GM18858 (cell line): ENCODE data around the gene DLG2.
A peak's percentile ranks its signal among the peaks of the same experiment; 100 is the strongest.
"Not testable (repeated sequence)": the region's sequence is repeated elsewhere in the genome, so short reads cannot be mapped to it uniquely, and the experiment has no call there.

Experiments used
- ATAC-seq: cut with Tn5 transposase; IDR thresholded peaks from one replicate; pipeline ENCODE4 v1.9.1; 2021; ENCODE audit not compliant: unreplicated experiment

DLG2 gene

GRCh38 chr11:83639995-83640758, 1987.0 kb downstream of the DLG2 start:
- ATAC-seq, result no peak

- ATAC-seq, result no peak
Observed at GRCh38 chr11:83635166-83635565, 1992.0 kb downstream of the DLG2 start.

GRCh38 chr11:83630211-83630610, 1996.9 kb downstream of the DLG2 start:
- no peak for ATAC-seq

GRCh38 chr11:83629775-83630174, 1997.4 kb downstream of the DLG2 start:
- ATAC-seq, result no peak

GRCh38 chr11:83628622-83629355, 1998.4 kb downstream of the DLG2 start:
- no peak for ATAC-seq

- no peak for ATAC-seq
Observed at GRCh38 chr11:83625336-83625735, 2001.8 kb downstream of the DLG2 start.

- no peak for ATAC-seq
Observed at GRCh38 chr11:83617671-83618070, 2009.5 kb downstream of the DLG2 start.

- ATAC-seq, result peak; percentile 24
Observed at GRCh38 chr11:83613767-83614121, 2013.4 kb downstream of the DLG2 start.

GRCh38 chr11:83612891-83613766, 2014.0 kb downstream of the DLG2 start:
- ATAC-seq, result peak; percentile 91

GRCh38 chr11:83611600-83611999, 2015.5 kb downstream of the DLG2 start:
- no peak for ATAC-seq

GRCh38 chr11:83611031-83611430, 2016.1 kb downstream of the DLG2 start:
- ATAC-seq, result no peak

GRCh38 chr11:83609191-83609590, 2018.0 kb downstream of the DLG2 start:
- ATAC-seq, result no peak

GRCh38 chr11:83608571-83608970, 2018.6 kb downstream of the DLG2 start:
- no peak for ATAC-seq

GRCh38 chr11:83601914-83602527, 2025.1 kb downstream of the DLG2 start:
- ATAC-seq, result no peak

- no peak for ATAC-seq
Observed at GRCh38 chr11:83601201-83601913, 2025.8 kb downstream of the DLG2 start.

- ATAC-seq, result no peak
Observed at GRCh38 chr11:83600661-83601060, 2026.5 kb downstream of the DLG2 start.

GRCh38 chr11:83599066-83599465, 2028.1 kb downstream of the DLG2 start:
- ATAC-seq, result no peak

- ATAC-seq, result not testable (repeated sequence)
Observed at GRCh38 chr11:83587797-83588196, 2039.3 kb downstream of the DLG2 start.

GRCh38 chr11:83583757-83584366, 2043.3 kb downstream of the DLG2 start:
- peak; percentile 99 for ATAC-seq

- ATAC-seq, result no peak
Observed at GRCh38 chr11:83574519-83574918, 2052.6 kb downstream of the DLG2 start.
